Upper lobe of left lung (tissue), 6 donors: Measurements from ENCODE around the gene TMTC1. TPM values are rescaled to one million over a fixed set of nuclear protein-coding genes. Genes with fewer than 3 reads are reported as not detected.
A peak's percentile ranks its signal among the peaks of the same experiment; 100 is the strongest.

Experiments used
- ATAC-seq, 2 donors: fragments of 200-7000 bp; cut with Tn5 transposase; one replicate each; pipeline ENCODE4 v1.9.1; 2022; ENCODE audit warnings: mild to moderate bottlenecking in 2 of 2, moderate library complexity in 2 of 2; ENCODE audit not compliant: low FRiP score in 2 of 2
- DNase-seq, 2 donors: peaks; one replicate each; pipeline ENCODE4 v3.0.0-alpha.2; 2019 to 2020
- H3K27ac ChIP-seq, 4 donors: fragments of 200-600 bp; sonication (generic); one replicate each; pipeline ENCODE4 v1.5.1; 2016 to 2019
- H3K27me3 ChIP-seq, 4 donors: fragments of 200-600 bp; sonication (generic); one replicate each; pipeline ENCODE4 v1.5.1; 2017 to 2019
- H3K36me3 ChIP-seq, 4 donors: fragments of 200-600 bp; sonication (generic); one replicate each; pipeline ENCODE4 v1.5.1; 2016 to 2019
- H3K4me1 ChIP-seq, 4 donors: fragments of 200-600 bp; sonication (generic); one replicate each; pipeline ENCODE4 v1.5.1; 2018 to 2019
- H3K4me3 ChIP-seq, 4 donors: fragments of 200-600 bp; sonication (generic); one replicate each; pipeline ENCODE4 v1.5.1; 2017 to 2019; ENCODE audit warnings: mild to moderate bottlenecking in 2 of 4, moderate library complexity in 1 of 4
- H3K9me3 ChIP-seq, 4 donors: fragments of 200-600 bp; sonication (generic); one replicate each; pipeline ENCODE4 v1.5.1; 2018 to 2019
- EP300 ChIP-seq, 4 donors: sonication (generic); formaldehyde crosslinking; IDR thresholded peaks; one replicate each; pipeline ENCODE4 v1.5.1; 2017; ENCODE audit warnings: antibody characterized with exemption in 4 of 4, control low read depth in 2 of 4
- POLR2A ChIP-seq, 4 donors: fragments of 450-650 bp; IDR thresholded peaks; one replicate each; pipeline ENCODE4 v1.5.1; 2016 to 2017; ENCODE audit warnings: antibody characterized with exemption in 4 of 4, mild to moderate bottlenecking in 2 of 4
- POLR2AphosphoS5 ChIP-seq, 2 donors: sonication (generic); formaldehyde crosslinking; IDR thresholded peaks; one replicate each; pipeline ENCODE4 v1.5.1; 2017; ENCODE audit warnings: antibody characterized with exemption in 2 of 2
- WGBS, 2 donors: methylation state at CpG; one replicate each; pipeline ENCODE4 v1.1.5; 2017 to 2018; 5-methylcytosine and 5-hydroxymethylcytosine counted together
- total RNA-seq, 6 donors: library from RNA; depleted of rRNA in 4 of 6; stranded (reverse); fragments of >200 nt in 4 of 6; gene quantifications; one replicate each; pipeline versions ENCODE4 v1.1.0 to v1.2.1, GENCODE V29; 2016 to 2021
- TF ChIP-seq, protein P1 (sequence below), 6 experiments: fragments of 450-650 bp in 4 of 6; fragments of 200-600 bp in 2 of 6; sonication (generic) in 2 of 6; IDR thresholded peaks; one replicate each; pipeline ENCODE4 v1.5.1; 2016 to 2019; ENCODE audit warnings: antibody characterized with exemption in 6 of 6
- donor health status: DM: no; HTN: no; CAD: no; lungs with moderate emphysema.
- donor health status: DM: no; HTN: yes; CAD: no; lungs with severe emphysema.

The TMTC1 gene
- total RNA-seq, 6 donors from 2014 or later, result 25.1 to 39.3 (median 29.7) TPM

- whole genome bisulfite sequencing, 2 donors, result 65 to 78% methylated on average over 4 of the region's 4 CpGs
- peaks cover 0 to 14% (median 4%) of the 10 kb centered on the region in 4 donors for H3K4me1 ChIP-seq
- H3K9me3 ChIP-seq, result no peaks in the 10 kb centered on the region
- no peak overlapping the region for H3K27ac ChIP-seq
- TF ChIP-seq POLR2AphosphoS5 (IDR thresholded peaks at IDR 0.05), result peak in 1 of 2 donors; percentile 11
- no peak for TF ChIP-seq POLR2A (IDR thresholded peaks at IDR 0.05)
- H3K4me3 ChIP-seq, result no peak overlapping the region
- no peaks in the 10 kb centered on the region for H3K27me3 ChIP-seq
- no peak for ATAC-seq
- no peaks in the 10 kb centered on the region for H3K36me3 ChIP-seq
- DNase-seq, result no peak
These were observed 46.1 kb downstream of the TMTC1 start for GRCh38 chr12:29737644-29738043.

GRCh38 chr12:29735604-29736003, 48.1 kb downstream of the TMTC1 start:
- TF ChIP-seq, protein P1, sequence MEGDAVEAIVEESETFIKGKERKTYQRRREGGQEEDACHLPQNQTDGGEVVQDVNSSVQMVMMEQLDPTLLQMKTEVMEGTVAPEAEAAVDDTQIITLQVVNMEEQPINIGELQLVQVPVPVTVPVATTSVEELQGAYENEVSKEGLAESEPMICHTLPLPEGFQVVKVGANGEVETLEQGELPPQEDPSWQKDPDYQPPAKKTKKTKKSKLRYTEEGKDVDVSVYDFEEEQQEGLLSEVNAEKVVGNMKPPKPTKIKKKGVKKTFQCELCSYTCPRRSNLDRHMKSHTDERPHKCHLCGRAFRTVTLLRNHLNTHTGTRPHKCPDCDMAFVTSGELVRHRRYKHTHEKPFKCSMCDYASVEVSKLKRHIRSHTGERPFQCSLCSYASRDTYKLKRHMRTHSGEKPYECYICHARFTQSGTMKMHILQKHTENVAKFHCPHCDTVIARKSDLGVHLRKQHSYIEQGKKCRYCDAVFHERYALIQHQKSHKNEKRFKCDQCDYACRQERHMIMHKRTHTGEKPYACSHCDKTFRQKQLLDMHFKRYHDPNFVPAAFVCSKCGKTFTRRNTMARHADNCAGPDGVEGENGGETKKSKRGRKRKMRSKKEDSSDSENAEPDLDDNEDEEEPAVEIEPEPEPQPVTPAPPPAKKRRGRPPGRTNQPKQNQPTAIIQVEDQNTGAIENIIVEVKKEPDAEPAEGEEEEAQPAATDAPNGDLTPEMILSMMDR (IDR thresholded peaks at IDR 0.05), result no peak
- TF ChIP-seq EP300 (IDR thresholded peaks at IDR 0.05) (no peak), POLR2A (IDR thresholded peaks at IDR 0.05) (no peak), POLR2AphosphoS5 (IDR thresholded peaks at IDR 0.05) (no peak)
- DNase-seq (no peak), ATAC-seq (no peak)
- Histone ChIP-seq H3K4me3 (no peak overlapping the region), H3K27ac (no peak overlapping the region), H3K36me3 (no peaks in the 10 kb centered on the region), H3K4me1 (peaks cover 0 to 16% (median 4%) of the 10 kb centered on the region in 4 donors), H3K27me3 (no peaks in the 10 kb centered on the region), H3K9me3 (no peaks in the 10 kb centered on the region)
- WGBS, 2 donors, result 77 to 96% methylated on average over 6 to 7 of the region's 7 CpGs

GRCh38 chr12:29734734-29735133, 49.0 kb downstream of the TMTC1 start:
- no peaks in the 10 kb centered on the region for H3K27me3 ChIP-seq
- H3K27ac ChIP-seq, result no peak overlapping the region
- ATAC-seq, result no peak
- WGBS, 2 donors, result 56 to 59% methylated on average over 6 of the region's 6 CpGs
- H3K36me3 ChIP-seq, result no peaks in the 10 kb centered on the region
- H3K4me3 ChIP-seq, result no peak overlapping the region
- H3K4me1 ChIP-seq, result peaks cover 0 to 16% (median 4%) of the 10 kb centered on the region in 4 donors
- no peak for DNase-seq
- TF ChIP-seq EP300 (IDR thresholded peaks at IDR 0.05) (no peak), POLR2AphosphoS5 (IDR thresholded peaks at IDR 0.05) (no peak), POLR2A (IDR thresholded peaks at IDR 0.05) (no peak)
- TF ChIP-seq, protein P1 (IDR thresholded peaks at IDR 0.05), result no peak
- no peaks in the 10 kb centered on the region for H3K9me3 ChIP-seq

DNA sequence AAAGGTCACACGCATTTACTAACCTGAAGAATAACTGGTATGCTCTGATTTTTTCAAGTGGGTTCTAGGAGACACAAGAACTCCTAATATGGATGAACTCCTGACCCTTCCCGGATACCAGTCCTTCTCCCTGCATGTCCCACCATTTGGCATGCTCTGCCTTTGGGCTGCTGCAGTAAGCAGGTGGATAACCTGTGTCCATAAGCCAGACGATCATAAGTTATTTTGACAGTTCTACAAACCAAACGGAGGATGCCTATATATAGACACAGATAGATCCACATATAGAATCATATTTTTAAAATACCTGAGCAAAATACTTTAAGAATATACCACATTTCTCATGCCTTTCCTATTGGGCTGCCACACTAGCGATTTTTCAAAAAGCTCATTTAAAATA, 49.4 kb downstream of the TMTC1 start:
- ATAC-seq, result no peak
- Histone ChIP-seq H3K27ac (no peak overlapping the region), H3K9me3 (no peaks in the 10 kb centered on the region), H3K4me3 (no peak overlapping the region), H3K4me1 (peaks cover 0 to 16% (median 4%) of the 10 kb centered on the region in 4 donors), H3K36me3 (no peaks in the 10 kb centered on the region), H3K27me3 (no peaks in the 10 kb centered on the region)
- no peak for DNase-seq
- TF ChIP-seq POLR2AphosphoS5 (IDR thresholded peaks at IDR 0.05), result no peak
- TF ChIP-seq POLR2A (IDR thresholded peaks at IDR 0.05), result no peak
- TF ChIP-seq, protein P1 (IDR thresholded peaks at IDR 0.05), result no peak
- TF ChIP-seq EP300 (IDR thresholded peaks at IDR 0.05), result no peak
- WGBS, 2 donors, result 74 to 80% methylated on average over 5 of the region's 5 CpGs

DNA sequence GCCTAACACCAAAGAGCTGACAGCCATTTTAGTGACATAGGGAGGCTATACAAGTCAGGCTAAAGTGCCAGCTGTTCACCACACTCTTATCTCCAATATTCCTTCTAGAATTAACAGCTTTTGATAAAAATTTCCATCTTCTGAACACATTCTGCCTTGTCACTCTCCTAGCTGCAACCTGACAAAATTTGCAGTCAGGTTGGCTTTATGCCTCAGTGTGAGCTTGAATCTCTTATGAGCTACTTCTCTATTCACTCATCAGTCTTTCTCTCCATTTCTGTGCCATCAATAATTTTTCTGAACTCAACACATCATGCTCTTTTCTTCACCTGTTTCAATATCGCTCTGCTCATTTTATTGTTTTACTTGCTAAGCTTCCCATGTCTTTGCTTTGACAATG, 50.2 kb downstream of the TMTC1 start:
- WGBS, 2 donors, result 85 to 95% methylated on average over 1 of the region's 1 CpG
- H3K4me3 ChIP-seq, result no peak overlapping the region
- H3K27me3 ChIP-seq, result no peaks in the 10 kb centered on the region
- ATAC-seq (no peak), DNase-seq (no peak)
- no peaks in the 10 kb centered on the region for H3K36me3 ChIP-seq
- H3K4me1 ChIP-seq, result peaks cover 0 to 16% (median 4%) of the 10 kb centered on the region in 4 donors
- no peaks in the 10 kb centered on the region for H3K9me3 ChIP-seq
- H3K27ac ChIP-seq, result no peak overlapping the region
- TF ChIP-seq EP300 (IDR thresholded peaks at IDR 0.05) (no peak), POLR2A (IDR thresholded peaks at IDR 0.05) (no peak), POLR2AphosphoS5 (IDR thresholded peaks at IDR 0.05) (no peak)
- TF ChIP-seq, protein P1 (IDR thresholded peaks at IDR 0.05), result no peak
